Transverse colon (tissue), 4 donors: ENCODE results near the gene TNFRSF19. TPM values are rescaled to one million over a fixed set of nuclear protein-coding genes. Genes with fewer than 3 reads are reported as not detected.

Experiments used
- DNase-seq: peaks from one replicate; pipeline ENCODE4 v3.0.0-alpha.2; 2019
- H3K27ac ChIP-seq, 4 donors: fragments of 200-600 bp; sonication (generic); 2 replicates each; pipeline ENCODE4 v1.5.1; 2016 to 2018; ENCODE audit warnings: inconsistent platforms in 4 of 4
- H3K27me3 ChIP-seq: fragments of 200-600 bp; sonication (generic); 2 replicates; pipeline ENCODE4 v1.5.1; 2017; ENCODE audit warnings: inconsistent platforms
- H3K36me3 ChIP-seq, 4 donors: fragments of 200-600 bp; sonication (generic); 2 replicates each; pipeline ENCODE4 v1.5.1; 2017 to 2019; ENCODE audit warnings: inconsistent platforms in 4 of 4
- H3K4me1 ChIP-seq, 4 donors: fragments of 200-600 bp; sonication (generic); 2 replicates each; pipeline ENCODE4 v1.5.1; 2017 to 2020; ENCODE audit warnings: inconsistent platforms in 4 of 4
- H3K4me3 ChIP-seq, 4 donors: fragments of 200-600 bp; sonication (generic); 1 replicate in 1 of 4; 2 replicates in 3 of 4; pipeline versions ENCODE4 v1.5.1 to v1.6.1; 2017 to 2019; ENCODE audit warnings: inconsistent platforms in 4 of 4
- H3K9me3 ChIP-seq, 2 donors: fragments of 200-600 bp; sonication (generic); 2 replicates each; pipeline ENCODE4 v1.5.1; 2017 to 2019; ENCODE audit warnings: inconsistent platforms in 2 of 2
- EP300 ChIP-seq: sonication (generic); formaldehyde crosslinking; IDR thresholded peaks from one replicate; pipeline ENCODE4 v1.6.1; 2017; ENCODE audit warnings: antibody characterized with exemption, low read depth
- POLR2A ChIP-seq: fragments of 450-650 bp; IDR thresholded peaks from one replicate; pipeline ENCODE4 v1.6.1; 2016; ENCODE audit warnings: antibody characterized with exemption, mild to moderate bottlenecking, moderate library complexity
- POLR2AphosphoS5 ChIP-seq, 3 donors: sonication (generic); formaldehyde crosslinking; IDR thresholded peaks; one replicate each; pipeline ENCODE4 v1.6.1; 2016; ENCODE audit warnings: antibody characterized with exemption in 3 of 3
- WGBS, 2 donors: methylation state at CpG; one replicate each; pipeline ENCODE4 v1.1.5; 2018; ENCODE audit warnings: low coverage in 1 of 2; 5-methylcytosine and 5-hydroxymethylcytosine counted together
- in situ Hi-C, 4 donors: fragments of 200-750 bp; cut with MboI; loops; one replicate each; pipeline versions ENCODE4 v1.15.0 to v1.15.1; 2017; ENCODE audit warnings: low sequenced_read_pairs in 3 of 4, low pct_ligation_motif_present in 1 of 4, low pct_unique_long_range_greater_than_20kb in 1 of 4
- intact Hi-C: fragments of 100-400 bp; cut with DNase I; formaldehyde crosslinking; loops from one replicate; pipeline ENCODE4 v1.15.1; 2023; ENCODE audit warnings: low total_unique reads
- total RNA-seq, 4 donors: library from RNA; depleted of rRNA; stranded (reverse); fragments of >200 nt; gene quantifications; one replicate each; pipeline ENCODE4 v1.1.0, GENCODE V29; 2016
- TF ChIP-seq, protein P1 (sequence below), 5 experiments: fragments of 200-600 bp in 3 of 5; fragments of 450-650 bp in 2 of 5; sonication (generic) in 3 of 5; IDR thresholded peaks; 1 replicate in 2 of 5; 2 replicates in 3 of 5; pipeline ENCODE4 v1.5.1; 2016 to 2017; ENCODE audit warnings: antibody characterized with exemption in 5 of 5, inconsistent platforms in 3 of 5, mild to moderate bottlenecking in 2 of 5, moderate library complexity in 1 of 5

The TNFRSF19 gene
- total RNA-seq, 4 donors from 2014 or later: 0.80 to 1.3 (median 0.96) TPM; not detected in 1

DNA sequence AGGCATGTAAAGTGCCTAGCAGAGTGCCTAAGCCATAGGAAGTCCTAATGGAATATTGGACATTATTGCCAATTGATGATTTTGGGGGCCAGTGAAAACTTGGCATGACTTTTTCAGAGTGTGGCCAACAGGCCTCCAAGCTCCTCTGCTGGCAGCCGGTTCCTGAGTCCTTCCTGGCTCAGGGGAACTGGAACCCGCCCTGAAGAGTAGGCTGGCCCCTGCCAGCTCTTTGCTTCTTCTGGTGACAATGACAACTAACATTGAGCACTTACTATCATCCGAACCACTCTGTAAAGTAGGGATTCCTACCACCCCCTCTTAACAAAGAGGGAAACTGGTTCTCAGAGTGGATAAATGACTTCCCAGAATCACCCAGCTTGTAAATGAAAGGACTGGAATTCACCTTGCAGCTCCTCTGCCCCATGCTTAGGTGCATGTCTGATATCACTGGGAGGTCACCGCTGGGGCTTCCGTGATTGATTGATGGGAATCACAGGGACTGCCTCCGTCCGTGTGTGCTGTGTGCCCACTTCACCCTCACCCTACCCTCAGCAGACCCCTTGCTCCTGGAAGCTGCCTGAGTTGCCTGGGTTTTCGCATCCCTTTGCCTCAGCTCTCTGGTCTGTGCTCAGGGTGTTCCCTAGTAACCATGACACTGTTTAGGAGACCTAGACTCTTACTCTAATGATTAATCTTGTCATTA, 50.6 kb downstream of the TNFRSF19 start:
- H3K27me3 ChIP-seq: no peaks in the 10 kb centered on the region
- in situ Hi-C loops (no loop called here), intact Hi-C loops (no loop called here)
- H3K4me1 ChIP-seq: no peaks in the 10 kb centered on the region
- no peak for TF ChIP-seq EP300
- TF ChIP-seq, protein P1, sequence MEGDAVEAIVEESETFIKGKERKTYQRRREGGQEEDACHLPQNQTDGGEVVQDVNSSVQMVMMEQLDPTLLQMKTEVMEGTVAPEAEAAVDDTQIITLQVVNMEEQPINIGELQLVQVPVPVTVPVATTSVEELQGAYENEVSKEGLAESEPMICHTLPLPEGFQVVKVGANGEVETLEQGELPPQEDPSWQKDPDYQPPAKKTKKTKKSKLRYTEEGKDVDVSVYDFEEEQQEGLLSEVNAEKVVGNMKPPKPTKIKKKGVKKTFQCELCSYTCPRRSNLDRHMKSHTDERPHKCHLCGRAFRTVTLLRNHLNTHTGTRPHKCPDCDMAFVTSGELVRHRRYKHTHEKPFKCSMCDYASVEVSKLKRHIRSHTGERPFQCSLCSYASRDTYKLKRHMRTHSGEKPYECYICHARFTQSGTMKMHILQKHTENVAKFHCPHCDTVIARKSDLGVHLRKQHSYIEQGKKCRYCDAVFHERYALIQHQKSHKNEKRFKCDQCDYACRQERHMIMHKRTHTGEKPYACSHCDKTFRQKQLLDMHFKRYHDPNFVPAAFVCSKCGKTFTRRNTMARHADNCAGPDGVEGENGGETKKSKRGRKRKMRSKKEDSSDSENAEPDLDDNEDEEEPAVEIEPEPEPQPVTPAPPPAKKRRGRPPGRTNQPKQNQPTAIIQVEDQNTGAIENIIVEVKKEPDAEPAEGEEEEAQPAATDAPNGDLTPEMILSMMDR (IDR thresholded peaks at IDR 0.05): no peak
- TF ChIP-seq POLR2AphosphoS5 (IDR thresholded peaks at IDR 0.05): no peak
- no peak for TF ChIP-seq POLR2A
- H3K36me3 ChIP-seq: no peaks in the 10 kb centered on the region
- no peak overlapping the region for H3K4me3 ChIP-seq
- no peak overlapping the region for H3K27ac ChIP-seq
- WGBS, 2 donors: 86 to 100% methylated on average over 1 to 8 of the region's 8 CpGs
- H3K9me3 ChIP-seq: no peaks in the 10 kb centered on the region
- DNase-seq: no peak

GRCh38 chr13:23621316-23621645, 51.1 kb downstream of the TNFRSF19 start:
- no peak for DNase-seq
- 32% methylated on average over 2 of the region's 2 CpGs; no CpG with 5 or more reads in 1 of the 2 donors for WGBS, 2 donors
- in situ Hi-C loops: no loop called here

DNA sequence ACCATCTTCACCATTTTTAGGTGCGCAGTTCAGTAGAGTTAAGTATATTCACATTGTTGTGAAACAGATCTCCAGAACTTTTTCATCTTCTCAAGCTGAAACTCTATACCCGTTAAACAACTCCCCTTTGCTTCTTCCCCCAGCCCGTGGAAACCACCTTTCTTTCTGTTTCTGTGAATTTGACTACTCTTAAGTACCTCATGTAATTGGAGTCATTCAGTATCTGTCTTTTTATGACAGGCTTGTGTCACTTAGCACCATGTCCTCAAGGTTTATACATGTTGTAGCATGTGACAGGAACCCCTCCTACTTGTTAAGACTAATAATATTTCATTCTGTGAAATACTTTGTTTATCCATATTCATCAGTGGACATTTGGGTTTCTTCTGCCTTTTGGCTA, 52.8 kb downstream of the TNFRSF19 start:
- TF ChIP-seq POLR2A (no peak), POLR2AphosphoS5 (IDR thresholded peaks at IDR 0.05) (no peak), EP300 (no peak)
- TF ChIP-seq, protein P1 (IDR thresholded peaks at IDR 0.05): no peak
- Histone ChIP-seq H3K4me3 (no peak overlapping the region), H3K4me1 (no peaks in the 10 kb centered on the region), H3K27me3 (no peaks in the 10 kb centered on the region), H3K27ac (no peak overlapping the region), H3K36me3 (no peaks in the 10 kb centered on the region), H3K9me3 (no peaks in the 10 kb centered on the region)
- no peak for DNase-seq
- in situ Hi-C loops: no loop called here
- 74 to 84% methylated on average over 3 of the region's 3 CpGs for WGBS, 2 donors
- intact Hi-C loops: no loop called here

More at GRCh38 chr13:23621316-23621645, 51.1 kb downstream of the TNFRSF19 start:
- no peaks in the 10 kb centered on the region for H3K4me1 ChIP-seq
- H3K36me3 ChIP-seq: no peaks in the 10 kb centered on the region
- no peak overlapping the region for H3K4me3 ChIP-seq
- intact Hi-C loops: no loop called here
- TF ChIP-seq, protein P1 (IDR thresholded peaks at IDR 0.05): no peak
- TF ChIP-seq EP300 (no peak), POLR2A (no peak)
- H3K9me3 ChIP-seq: no peaks in the 10 kb centered on the region
- H3K27me3 ChIP-seq: no peaks in the 10 kb centered on the region
- no peak overlapping the region for H3K27ac ChIP-seq

GRCh38 chr13:23623394-23623793, 53.2 kb downstream of the TNFRSF19 start:
- intact Hi-C loops (no loop called here), in situ Hi-C loops (no loop called here)
- Histone ChIP-seq H3K36me3 (no peaks in the 10 kb centered on the region), H3K4me1 (no peaks in the 10 kb centered on the region), H3K27ac (no peak overlapping the region), H3K27me3 (no peaks in the 10 kb centered on the region), H3K9me3 (no peaks in the 10 kb centered on the region), H3K4me3 (no peak overlapping the region)
- DNase-seq: no peak
- 81 to 91% methylated on average over 3 of the region's 3 CpGs for WGBS, 2 donors
- TF ChIP-seq EP300 (no peak), POLR2A (no peak), POLR2AphosphoS5 (IDR thresholded peaks at IDR 0.05) (no peak)
- TF ChIP-seq, protein P1 (IDR thresholded peaks at IDR 0.05): no peak
